Activated naive CD8-positive, alpha-beta T cell treated with anti-CD3 and anti-CD28 coated beads for 36 hours (primary cell): ENCODE data around the gene ZNF80. TPM values are rescaled to one million over a fixed set of nuclear protein-coding genes. Genes with fewer than 3 reads are reported as not detected.

Experiments used
- DNase-seq: peaks from one replicate; pipeline ENCODE4 v3.0.0; 2021
- H3K27ac Mint-ChIP-seq: one replicate; pipeline ENCODE4 v1.8.0; 2022; ENCODE audit warnings: mild to moderate bottlenecking, moderate library complexity, mixed read lengths
- H3K27me3 Mint-ChIP-seq: one replicate; pipeline ENCODE4 v1.8.0; 2022; ENCODE audit warnings: mild to moderate bottlenecking, mixed read lengths
- H3K36me3 Mint-ChIP-seq: one replicate; pipeline ENCODE4 v1.8.0; 2021; ENCODE audit warnings: mild to moderate bottlenecking, mixed read lengths
- H3K4me1 Mint-ChIP-seq: one replicate; pipeline ENCODE4 v1.8.0; 2021; ENCODE audit warnings: mixed read lengths
- H3K4me3 Mint-ChIP-seq: one replicate; pipeline ENCODE4 v1.8.0; 2022; ENCODE audit warnings: mild to moderate bottlenecking, moderate library complexity, mixed read lengths
- H3K9me3 Mint-ChIP-seq: one replicate; pipeline ENCODE4 v1.8.0; 2022; ENCODE audit warnings: mixed read lengths
- total RNA-seq, 2 experiments: library from RNA; stranded (reverse); gene quantifications; one replicate each; pipeline ENCODE4 v1.2.3, GENCODE V29; 2021

ZNF80 gene
- total RNA-seq, 2 experiments from 2014 or later: 0.82 to 1.3 TPM

- Mint-ChIP-seq H3K9me3 (peaks cover 7% of the 10 kb centered on the region), H3K27ac (peak overlapping the region; percentile 72)
Observed at GRCh38 chr3:114234745-114235144, 2.6 kb downstream of the ZNF80 start.

GRCh38 chr3:114231616-114232015 is 5.8 kb downstream of the ZNF80 start:
- Mint-ChIP-seq H3K27ac (peak overlapping the region; percentile 85), H3K36me3 (peaks cover 39% of the 10 kb centered on the region), H3K9me3 (peaks cover 9% of the 10 kb centered on the region), H3K4me1 (peaks cover 84% of the 10 kb centered on the region), H3K4me3 (no peak overlapping the region), H3K27me3 (no peaks in the 10 kb centered on the region)
- peak; percentile 52 for DNase-seq

More at GRCh38 chr3:114234745-114235144, 2.6 kb downstream of the ZNF80 start:
- peak overlapping the region; percentile 61 for H3K4me3 Mint-ChIP-seq
- no peak for DNase-seq
- H3K36me3 Mint-ChIP-seq: peaks cover 33% of the 10 kb centered on the region
- peaks cover 64% of the 10 kb centered on the region for H3K4me1 Mint-ChIP-seq
- H3K27me3 Mint-ChIP-seq: no peaks in the 10 kb centered on the region

- peaks cover 36% of the 10 kb centered on the region for H3K9me3 Mint-ChIP-seq
- H3K27me3 Mint-ChIP-seq: no peaks in the 10 kb centered on the region
- no peak overlapping the region for H3K4me3 Mint-ChIP-seq
- H3K36me3 Mint-ChIP-seq: peaks cover 65% of the 10 kb centered on the region
- peak overlapping the region; percentile 93 for H3K27ac Mint-ChIP-seq
- H3K4me1 Mint-ChIP-seq: peaks cover 86% of the 10 kb centered on the region
- no peak for DNase-seq
Observed at GRCh38 chr3:114227076-114227475, 10.3 kb downstream of the ZNF80 start.

GRCh38 chr3:114226313-114226712 is 11.1 kb downstream of the ZNF80 start:
- peak overlapping the region; percentile 64 for H3K4me3 Mint-ChIP-seq

GRCh38 chr3:114223143-114223542 is 14.2 kb downstream of the ZNF80 start:
- peak overlapping the region; percentile 35 for H3K4me3 Mint-ChIP-seq
- peaks cover 39% of the 10 kb centered on the region for H3K9me3 Mint-ChIP-seq
- peak; percentile 17 for DNase-seq
- H3K27me3 Mint-ChIP-seq: no peaks in the 10 kb centered on the region
- peaks cover 85% of the 10 kb centered on the region for H3K4me1 Mint-ChIP-seq
- H3K36me3 Mint-ChIP-seq: peaks cover 74% of the 10 kb centered on the region
- H3K27ac Mint-ChIP-seq: peak overlapping the region; percentile 93

More at GRCh38 chr3:114226313-114226712, 11.1 kb downstream of the ZNF80 start:
- H3K4me1 Mint-ChIP-seq: peaks cover 86% of the 10 kb centered on the region
- peaks cover 38% of the 10 kb centered on the region for H3K9me3 Mint-ChIP-seq
- no peak for DNase-seq
- H3K27me3 Mint-ChIP-seq: no peaks in the 10 kb centered on the region
- peaks cover 67% of the 10 kb centered on the region for H3K36me3 Mint-ChIP-seq
- peak overlapping the region; percentile 93 for H3K27ac Mint-ChIP-seq

GRCh38 chr3:114221881-114222264 is 15.5 kb downstream of the ZNF80 start:
- no peak for DNase-seq
- Mint-ChIP-seq H3K9me3 (peaks cover 33% of the 10 kb centered on the region), H3K27me3 (no peaks in the 10 kb centered on the region), H3K27ac (peak overlapping the region; percentile 93), H3K4me3 (no peak overlapping the region), H3K36me3 (peaks cover 63% of the 10 kb centered on the region), H3K4me1 (peaks cover 73% of the 10 kb centered on the region)

- Mint-ChIP-seq H3K36me3 (peaks cover 59% of the 10 kb centered on the region), H3K4me3 (peak overlapping the region; percentile 9)
Observed at GRCh38 chr3:114221165-114221880, 16.1 kb downstream of the ZNF80 start.

GRCh38 chr3:114219741-114220140 is 17.6 kb downstream of the ZNF80 start:
- no peaks in the 10 kb centered on the region for H3K27me3 Mint-ChIP-seq
- H3K4me1 Mint-ChIP-seq: peaks cover 54% of the 10 kb centered on the region
- DNase-seq: no peak
- H3K9me3 Mint-ChIP-seq: peaks cover 17% of the 10 kb centered on the region
- H3K36me3 Mint-ChIP-seq: peaks cover 43% of the 10 kb centered on the region
- H3K4me3 Mint-ChIP-seq: no peak overlapping the region
- H3K27ac Mint-ChIP-seq: peak overlapping the region; percentile 76

More at GRCh38 chr3:114221165-114221880, 16.1 kb downstream of the ZNF80 start:
- peak; percentile 56 for DNase-seq
- no peaks in the 10 kb centered on the region for H3K27me3 Mint-ChIP-seq
- peaks cover 69% of the 10 kb centered on the region for H3K4me1 Mint-ChIP-seq
- H3K9me3 Mint-ChIP-seq: peaks cover 31% of the 10 kb centered on the region
- H3K27ac Mint-ChIP-seq: peak overlapping the region; percentile 93

- H3K9me3 Mint-ChIP-seq: peaks cover 8% of the 10 kb centered on the region
- no peak overlapping the region for H3K4me3 Mint-ChIP-seq
- peak overlapping the region; percentile 19 for H3K27ac Mint-ChIP-seq
- H3K36me3 Mint-ChIP-seq: peaks cover 34% of the 10 kb centered on the region
- H3K4me1 Mint-ChIP-seq: peaks cover 44% of the 10 kb centered on the region
- no peak for DNase-seq
- no peaks in the 10 kb centered on the region for H3K27me3 Mint-ChIP-seq
Observed at GRCh38 chr3:114218578-114219185, 18.7 kb downstream of the ZNF80 start.

- Mint-ChIP-seq H3K36me3 (peaks cover 29% of the 10 kb centered on the region), H3K4me3 (no peak overlapping the region), H3K27me3 (no peaks in the 10 kb centered on the region), H3K9me3 (peaks cover 7% of the 10 kb centered on the region), H3K27ac (no peak overlapping the region), H3K4me1 (peaks cover 46% of the 10 kb centered on the region)
- no peak for DNase-seq
Observed at GRCh38 chr3:114218006-114218405, 19.4 kb downstream of the ZNF80 start.

GRCh38 chr3:114217266-114217665 is 20.1 kb downstream of the ZNF80 start:
- Mint-ChIP-seq H3K27me3 (no peaks in the 10 kb centered on the region), H3K27ac (no peak overlapping the region), H3K4me1 (peaks cover 47% of the 10 kb centered on the region), H3K9me3 (peaks cover 8% of the 10 kb centered on the region), H3K4me3 (no peak overlapping the region), H3K36me3 (peaks cover 27% of the 10 kb centered on the region)
- DNase-seq: no peak

GRCh38 chr3:114216186-114216970 is 21.0 kb downstream of the ZNF80 start:
- Mint-ChIP-seq H3K4me3 (no peak overlapping the region), H3K36me3 (peaks cover 19% of the 10 kb centered on the region), H3K27me3 (no peaks in the 10 kb centered on the region), H3K27ac (no peak overlapping the region), H3K4me1 (peaks cover 46% of the 10 kb centered on the region), H3K9me3 (peaks cover 5% of the 10 kb centered on the region)
- DNase-seq: no peak

- Mint-ChIP-seq H3K27ac (no peak overlapping the region), H3K4me3 (no peak overlapping the region), H3K36me3 (peaks cover 8% of the 10 kb centered on the region), H3K27me3 (no peaks in the 10 kb centered on the region), H3K4me1 (peaks cover 32% of the 10 kb centered on the region), H3K9me3 (peaks cover 4% of the 10 kb centered on the region)
- DNase-seq: peak; percentile 38
Observed at GRCh38 chr3:114214542-114215341, 22.6 kb downstream of the ZNF80 start.
